ENCODE data around the gene HNRNPA2B1. TPM values are rescaled to one million over a fixed set of nuclear protein-coding genes. Genes with fewer than 3 reads are reported as not detected.

The HNRNPA2B1 gene
- total RNA-seq, 2 donors from 2014 or later: 185 to 189 TPM

- intact Hi-C loops (cut with DNase I): no loop called here
- 89% methylated on average over 6 of the region's 6 CpGs for WGBS
Measured at GRCh38 chr7:26237035-26237807, 36.7 kb upstream of the HNRNPA2B1 start.

GRCh38 chr7:26233902-26234511, 33.5 kb upstream of the HNRNPA2B1 start:
- Histone ChIP-seq H3K9me3 (no peaks in the 10 kb centered on the region), H3K4me1 (replicated peaks) (no peaks in the 10 kb centered on the region), H3K36me3 (no peaks in the 10 kb centered on the region), H3K4me3 (no peak overlapping the region), H3K27me3 (replicated peaks; ENCODE audit: insufficient read depth) (no peaks in the 10 kb centered on the region), H3K27ac (no peak overlapping the region)
- TF ChIP-seq POLR2AphosphoS5 (IDR thresholded peaks at IDR 0.05) (no peak), POLR2A (IDR thresholded peaks at IDR 0.05) (no peak), CTCF (IDR thresholded peaks at IDR 0.05) (no peak)
- intact Hi-C loops (cut with DNase I): no loop called here
- DNase-seq (ENCODE audit: low spot score): no peak
- 79% methylated on average over 5 of the region's 5 CpGs for WGBS

More at GRCh38 chr7:26237035-26237807, 36.7 kb upstream of the HNRNPA2B1 start:
- no peak for TF ChIP-seq POLR2A (IDR thresholded peaks at IDR 0.05)
- no peak for TF ChIP-seq CTCF (IDR thresholded peaks at IDR 0.05)
- no peak for TF ChIP-seq POLR2AphosphoS5 (IDR thresholded peaks at IDR 0.05)
- no peak overlapping the region for H3K27ac ChIP-seq
- H3K4me3 ChIP-seq: no peak overlapping the region
- H3K4me1 ChIP-seq (replicated peaks): no peaks in the 10 kb centered on the region
- no peaks in the 10 kb centered on the region for H3K27me3 ChIP-seq (replicated peaks; ENCODE audit: insufficient read depth)
- no peaks in the 10 kb centered on the region for H3K36me3 ChIP-seq
- DNase-seq (ENCODE audit: low spot score): no peak
- no peaks in the 10 kb centered on the region for H3K9me3 ChIP-seq

GRCh38 chr7:26227987-26228386, 27.4 kb upstream of the HNRNPA2B1 start:
- H3K4me3 ChIP-seq: no peak overlapping the region
- no peaks in the 10 kb centered on the region for H3K36me3 ChIP-seq
- no peak overlapping the region for H3K27ac ChIP-seq
- no peak for DNase-seq (ENCODE audit: low spot score)
- TF ChIP-seq CTCF (IDR thresholded peaks at IDR 0.05): no peak
- no peak for TF ChIP-seq POLR2A (IDR thresholded peaks at IDR 0.05)
- TF ChIP-seq POLR2AphosphoS5 (IDR thresholded peaks at IDR 0.05): no peak
- no peaks in the 10 kb centered on the region for H3K9me3 ChIP-seq
- 97% methylated on average over 2 of the region's 2 CpGs for WGBS
- intact Hi-C loops (cut with DNase I): no loop called here
- no peaks in the 10 kb centered on the region for H3K4me1 ChIP-seq (replicated peaks)
- H3K27me3 ChIP-seq (replicated peaks; ENCODE audit: insufficient read depth): no peaks in the 10 kb centered on the region

GRCh38 chr7:26224359-26224758, 23.8 kb upstream of the HNRNPA2B1 start:
- Histone ChIP-seq H3K27ac (no peak overlapping the region), H3K9me3 (no peaks in the 10 kb centered on the region), H3K36me3 (no peaks in the 10 kb centered on the region), H3K4me1 (replicated peaks) (no peaks in the 10 kb centered on the region), H3K4me3 (no peak overlapping the region), H3K27me3 (replicated peaks; ENCODE audit: insufficient read depth) (no peaks in the 10 kb centered on the region)
- 88% methylated on average over 5 of the region's 5 CpGs for WGBS
- no peak for TF ChIP-seq POLR2A (IDR thresholded peaks at IDR 0.05)
- intact Hi-C loops (cut with DNase I): no loop called here
- DNase-seq (ENCODE audit: low spot score): no peak

GRCh38 chr7:26216049-26216448, 15.5 kb upstream of the HNRNPA2B1 start:
- TF ChIP-seq POLR2AphosphoS5 (IDR thresholded peaks at IDR 0.05) (no peak), POLR2A (IDR thresholded peaks at IDR 0.05) (no peak), CTCF (IDR thresholded peaks at IDR 0.05) (no peak)
- H3K4me1 ChIP-seq (replicated peaks): no peaks in the 10 kb centered on the region
- H3K36me3 ChIP-seq: no peaks in the 10 kb centered on the region
- H3K4me3 ChIP-seq: no peak overlapping the region
- no peak for DNase-seq (ENCODE audit: low spot score)
- no peaks in the 10 kb centered on the region for H3K9me3 ChIP-seq
- no peak overlapping the region for H3K27ac ChIP-seq
- no peaks in the 10 kb centered on the region for H3K27me3 ChIP-seq (replicated peaks; ENCODE audit: insufficient read depth)
- intact Hi-C loops (cut with DNase I): no loop called here
- WGBS: 84% methylated on average over 2 of the region's 2 CpGs

Data from prostate gland (tissue), 2 donors.